ENCODE results near the gene RIMKLB. TPM values are rescaled to one million over a fixed set of nuclear protein-coding genes. Genes with fewer than 3 reads are reported as not detected.

Gene RIMKLB
- total and polyA plus RNA-seq, 2 of the 8 experiments (the other 6 are each of a cell fraction or from before 2014, with no cell fraction given), result 37.8 to 78.2 TPM

GRCh38 chr12:8827551-8828256 is 129.9 kb downstream of the RIMKLB start:
- peak overlapping the region; percentile 86; the same call in 1 of the 2 replicates for H2AK5ac ChIP-seq (ENCODE audit: low read depth, low read length)
- H3K79me2 ChIP-seq (ENCODE audit: control insufficient read depth in 1 of 2, insufficient read depth in 2 of 2, low read length in 2 of 2), result no peaks in the 10 kb centered on the region
- no peaks in the 10 kb centered on the region for H3K79me1 ChIP-seq (ENCODE audit: low read depth, low read length)
- 0 out of 4 replicates have a peak, but pooled peaks cover 0 to 5% of the 10 kb centered on the region in 2 experiments for H3K9me3 ChIP-seq (ENCODE audit: insufficient read depth in 2 of 2, low read depth in 1 of 2, low read length in 1 of 2)
- H2BK12ac ChIP-seq (ENCODE audit: low read depth, low read length), result peak overlapping the region; percentile 98
- H2BK20ac ChIP-seq (ENCODE audit: low read length), result peak overlapping the region; percentile 53
- H3K27me3 ChIP-seq (replicated peaks in 1 of 4; ENCODE audit: control insufficient read depth in 3 of 4, extremely low read depth in 1 of 4, insufficient read depth in 3 of 4, low read length in 3 of 4), result no peaks in the 10 kb centered on the region
- no peak for DNase-seq (ENCODE audit: low read depth in 1 of 2, low spot score in 2 of 2)
- no peak overlapping the region for H2AFZ ChIP-seq (ENCODE audit: low read length)
- H4K20me1 ChIP-seq (replicated peaks in 1 of 2; ENCODE audit: control insufficient read depth in 1 of 2, insufficient read depth in 2 of 2, low read length in 2 of 2), result no peaks in the 10 kb centered on the region
- no peak overlapping the region for H4K5ac ChIP-seq (ENCODE audit: insufficient read length, low read depth, low read length)
- no peak overlapping the region for H3K4me2 ChIP-seq (ENCODE audit: insufficient read depth in 1 of 2, low read depth in 2 of 2, low read length in 2 of 2)
- H3K23me2 ChIP-seq (ENCODE audit: low read depth, low read length), result peaks cover 2% of the 10 kb centered on the region
- peak overlapping the region; percentile 88; the same call in 1 of the 2 replicates for H2BK15ac ChIP-seq (ENCODE audit: low read length)
- H3K14ac ChIP-seq (ENCODE audit: insufficient read length), result no peak overlapping the region
- no peak overlapping the region for H4K8ac ChIP-seq (ENCODE audit: extremely low read depth, insufficient read depth, low read length)
- 97% methylated on average over 4 of the region's 4 CpGs; no CpG with 5 or more reads in 1 of the 2 experiments for WGBS, 2 experiments (ENCODE audit: extremely low coverage in 1 of 2, insufficient coverage in 1 of 2, insufficient read length in 1 of 2, insufficient replicate concordance in 2 of 2, low coverage in 1 of 2, low lambda C conversion rate in 2 of 2, missing lambda C conversion rate in 1 of 2)
- FAIRE-seq, result no peak
- no peak overlapping the region for H3K56ac ChIP-seq (replicated peaks; ENCODE audit: insufficient read length, low read depth, low read length)
- no peak overlapping the region for H3K9ac ChIP-seq (replicated peaks in 1 of 4; ENCODE audit: extremely low read depth in 1 of 4, low read depth in 3 of 4, low read length in 3 of 4)
- no peak overlapping the region for H3K4me3 ChIP-seq (ENCODE audit: extremely low read depth in 1 of 4, insufficient read depth in 2 of 4, low read depth in 3 of 4, low read length in 4 of 4)
- no peak overlapping the region for H3K27ac ChIP-seq (ENCODE audit: low read depth, low read length)
- CTCF ChIA-PET (ENCODE audit: partially characterized antibody), result interaction anchor here (0.9 to 8.2 kb wide), 12 partner anchors 11 to 283 kb away, joined by 3 to 65 read pairs (median 6); no protein-coding TSS in a partner anchor
- peaks cover 9 to 19% (median 13%) of the 10 kb centered on the region in 4 experiments for H3K4me1 ChIP-seq (replicated peaks in 1 of 4; ENCODE audit: control insufficient read depth in 3 of 4, insufficient read depth in 4 of 4, low read length in 3 of 4)
- H3K18ac ChIP-seq (ENCODE audit: extremely low read depth, low read length), result no peak overlapping the region; the same call in 1 of the 2 replicates
- H4K91ac ChIP-seq (replicated peaks; ENCODE audit: insufficient read length, low read length), result peak overlapping the region; percentile 30
- TF ChIP-seq SP1 (IDR thresholded peaks at IDR 0.05; ENCODE audit: low read depth, low read length) (no peak), CREB1 (IDR thresholded peaks at IDR 0.05) (no peak), RBBP5 (IDR thresholded peaks at IDR 0.05; ENCODE audit: borderline replicate concordance, low read depth, low read length) (no peak), RAD21 (IDR thresholded peaks at IDR 0.05 in 1 of 2, conservative IDR thresholded peaks at IDR 0.05 in 1 of 2; ENCODE audit: low read depth in 2 of 2, low read length in 2 of 2) (no peak), YY1 (IDR thresholded peaks at IDR 0.05; ENCODE audit: low read depth, low read length) (no peak)
- no peaks in the 10 kb centered on the region for H3K36me3 ChIP-seq (ENCODE audit: control insufficient read depth in 2 of 4, insufficient read depth in 4 of 4, low read length in 3 of 4)
- POLR2A ChIA-PET (ENCODE audit: partially characterized antibody), result interaction anchor here (0.5 to 1.9 kb wide), 4 partner anchors 8 to 146 kb away, joined by 3 to 6 read pairs (median 4); no protein-coding TSS in a partner anchor
- H2BK5ac ChIP-seq (ENCODE audit: low read depth, low read length), result peak overlapping the region; percentile 89
- peak overlapping the region; percentile 69 for H2BK120ac ChIP-seq (replicated peaks; ENCODE audit: low read depth, low read length)
- no peak overlapping the region for H3K4ac ChIP-seq (replicated peaks; ENCODE audit: insufficient read length, low read depth, low read length)
- H3K23ac ChIP-seq (ENCODE audit: insufficient read length), result no peak overlapping the region

Measured in H1 (cell line).